Measurements from ENCODE around the gene ZNHIT1.

DNA sequence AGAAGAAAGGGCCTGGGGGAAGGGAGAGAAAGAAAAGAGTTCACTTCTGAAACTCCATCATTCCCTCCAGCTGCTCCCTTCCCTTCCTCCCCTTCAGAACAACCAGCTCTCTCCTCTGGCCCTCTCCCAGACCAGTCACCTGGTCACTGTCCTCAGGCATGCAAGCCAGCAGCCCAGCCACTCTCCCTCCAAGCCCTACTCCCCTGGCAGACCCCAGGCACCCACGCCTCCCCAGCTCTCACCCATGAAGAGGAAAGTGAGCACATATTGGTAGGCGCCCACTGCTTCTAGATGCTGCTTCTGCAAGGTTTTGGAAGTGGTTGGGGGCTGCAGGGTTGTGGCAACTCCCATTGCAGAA lies 17.5 kb upstream of the ZNHIT1 start:
- no peak for TF ChIP-seq ARNT (IDR thresholded peaks at IDR 0.05)
- TF ChIP-seq NFRKB (IDR thresholded peaks at IDR 0.05), result no peak
- TF ChIP-seq, protein P1, sequence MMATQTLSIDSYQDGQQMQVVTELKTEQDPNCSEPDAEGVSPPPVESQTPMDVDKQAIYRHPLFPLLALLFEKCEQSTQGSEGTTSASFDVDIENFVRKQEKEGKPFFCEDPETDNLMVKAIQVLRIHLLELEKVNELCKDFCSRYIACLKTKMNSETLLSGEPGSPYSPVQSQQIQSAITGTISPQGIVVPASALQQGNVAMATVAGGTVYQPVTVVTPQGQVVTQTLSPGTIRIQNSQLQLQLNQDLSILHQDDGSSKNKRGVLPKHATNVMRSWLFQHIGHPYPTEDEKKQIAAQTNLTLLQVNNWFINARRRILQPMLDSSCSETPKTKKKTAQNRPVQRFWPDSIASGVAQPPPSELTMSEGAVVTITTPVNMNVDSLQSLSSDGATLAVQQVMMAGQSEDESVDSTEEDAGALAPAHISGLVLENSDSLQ (IDR thresholded peaks at IDR 0.05), result no peak
- TF ChIP-seq ELF4 (IDR thresholded peaks at IDR 0.05), result no peak
- TF ChIP-seq BHLHE40 (IDR thresholded peaks at IDR 0.05; ENCODE audit: borderline replicate concordance), result no peak
- no peak for TF ChIP-seq SP1 (IDR thresholded peaks at IDR 0.05)
- TF ChIP-seq TARDBP (IDR thresholded peaks at IDR 0.05), result no peak
- TF ChIP-seq LEF1 (IDR thresholded peaks at IDR 0.05; ENCODE audit: borderline replicate concordance), result no peak
- TF ChIP-seq FOXM1 (IDR thresholded peaks at IDR 0.05; ENCODE audit: borderline replicate concordance), result no peak

Data from HEK293T (cell line).